Loucy (cell line): Measurements from ENCODE around the gene CUBN.

ENCODE experiments used
- H2AFZ ChIP-seq: fragments of 200-600 bp; sonication (generic); 2 replicates; pipeline ENCODE4 v1.6.0; 2016; ENCODE audit warnings: antibody characterized with exemption, mild to moderate bottlenecking, low read length, moderate library complexity
- H3F3A ChIP-seq: fragments of 200-600 bp; 2 replicates; pipeline ENCODE4 v1.6.0; 2016; ENCODE audit warnings: antibody characterized with exemption, low read depth, mild to moderate bottlenecking
- H3K27me3 ChIP-seq: fragments of 200-600 bp; sonication (generic); 2 replicates; pipeline ENCODE4 v1.6.1; 2014; ENCODE audit warnings: low read length, mild to moderate bottlenecking; ENCODE audit not compliant: insufficient read depth, poor library complexity, severe bottlenecking
- H3K36me3 ChIP-seq: fragments of 200-600 bp; sonication (generic); 2 replicates; pipeline ENCODE4 v1.6.1; 2016; ENCODE audit warnings: low read length; ENCODE audit not compliant: insufficient read depth
- H3K4me1 ChIP-seq: fragments of 200-600 bp; sonication (generic); 2 replicates; pipeline ENCODE4 v1.5.1; 2014; ENCODE audit warnings: low read length, mild to moderate bottlenecking; ENCODE audit not compliant: insufficient read depth, poor library complexity, severe bottlenecking
- H3K4me2 ChIP-seq: fragments of 200-600 bp; sonication (generic); 2 replicates; pipeline ENCODE4 v1.6.0; 2014; ENCODE audit warnings: antibody characterized with exemption, low read length, low read depth, mild to moderate bottlenecking; ENCODE audit not compliant: poor library complexity, severe bottlenecking
- H3K4me3 ChIP-seq: fragments of 200-600 bp; sonication (generic); 2 replicates; pipeline ENCODE4 v1.5.1; 2014; ENCODE audit warnings: low read length, mild to moderate bottlenecking, mixed read lengths; ENCODE audit not compliant: poor library complexity, severe bottlenecking
- H3K79me2 ChIP-seq: fragments of 200-600 bp; sonication (generic); 2 replicates; pipeline ENCODE4 v1.6.1; 2014; ENCODE audit warnings: low read length; ENCODE audit not compliant: insufficient read depth
- H3K9ac ChIP-seq: fragments of 200-600 bp; sonication (generic); 2 replicates; pipeline ENCODE4 v1.6.0; 2014; ENCODE audit warnings: mild to moderate bottlenecking, low read depth, low read length, moderate library complexity; ENCODE audit not compliant: poor library complexity, severe bottlenecking
- H3K9me2 ChIP-seq: fragments of 200-600 bp; sonication (generic); replicated peaks from 2 replicates; pipeline ENCODE4 v1.6.1; 2016; ENCODE audit warnings: low read depth, low read length, mixed read lengths
- H3K9me3 ChIP-seq: fragments of 200-600 bp; sonication (generic); 2 replicates; pipeline ENCODE4 v1.6.1; 2014; ENCODE audit warnings: mild to moderate bottlenecking, antibody characterized with exemption, low read length, low read depth; ENCODE audit not compliant: insufficient read depth
- H4K20me1 ChIP-seq: fragments of 200-600 bp; sonication (generic); 2 replicates; pipeline ENCODE4 v1.6.0; 2014; ENCODE audit warnings: antibody characterized with exemption, low read length, mild to moderate bottlenecking; ENCODE audit not compliant: insufficient read depth, poor library complexity, severe bottlenecking
- EZH2phosphoT487 ChIP-seq: fragments of 200-600 bp; IDR thresholded peaks from 2 replicates; pipeline ENCODE4 v1.6.1; 2018; ENCODE audit warnings: antibody characterized with exemption, mild to moderate bottlenecking, moderate library complexity, borderline replicate concordance
- TF ChIP-seq, protein P1 (sequence below): fragments of 200-600 bp; sonication (generic); conservative IDR thresholded peaks from 2 replicates; pipeline ENCODE4 v1.5.1; 2014; ENCODE audit warnings: mild to moderate bottlenecking, antibody characterized with exemption, low read length

The CUBN gene

DNA sequence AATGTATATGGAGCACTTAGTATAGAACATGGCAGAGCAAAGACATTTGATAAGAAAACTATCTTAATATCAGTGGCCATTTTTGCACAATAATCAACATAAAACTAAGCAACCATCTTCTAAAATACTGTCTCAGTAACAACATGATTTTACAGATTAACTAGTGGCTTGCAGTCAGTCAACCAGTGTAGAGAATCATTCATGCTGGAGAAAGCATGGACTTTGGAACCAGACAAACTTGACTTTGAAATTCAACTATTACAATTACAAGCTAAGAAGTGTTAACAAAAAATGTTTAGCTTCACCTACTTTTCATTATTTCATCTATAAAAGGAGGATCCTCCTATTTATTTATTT is 27.7 kb downstream of the CUBN start:
- Histone ChIP-seq H3K27me3 (no peaks in the 10 kb centered on the region), H3K4me2 (no peak overlapping the region), H4K20me1 (no peaks in the 10 kb centered on the region), H2AFZ (no peak overlapping the region), H3F3A (no peaks in the 10 kb centered on the region), H3K4me1 (no peaks in the 10 kb centered on the region), H3K9ac (no peak overlapping the region), H3K9me3 (no peaks in the 10 kb centered on the region), H3K4me3 (no peak overlapping the region), H3K36me3 (no peaks in the 10 kb centered on the region), H3K9me2 (no peaks in the 10 kb centered on the region), H3K79me2 (no peaks in the 10 kb centered on the region)
- TF ChIP-seq, protein P1, sequence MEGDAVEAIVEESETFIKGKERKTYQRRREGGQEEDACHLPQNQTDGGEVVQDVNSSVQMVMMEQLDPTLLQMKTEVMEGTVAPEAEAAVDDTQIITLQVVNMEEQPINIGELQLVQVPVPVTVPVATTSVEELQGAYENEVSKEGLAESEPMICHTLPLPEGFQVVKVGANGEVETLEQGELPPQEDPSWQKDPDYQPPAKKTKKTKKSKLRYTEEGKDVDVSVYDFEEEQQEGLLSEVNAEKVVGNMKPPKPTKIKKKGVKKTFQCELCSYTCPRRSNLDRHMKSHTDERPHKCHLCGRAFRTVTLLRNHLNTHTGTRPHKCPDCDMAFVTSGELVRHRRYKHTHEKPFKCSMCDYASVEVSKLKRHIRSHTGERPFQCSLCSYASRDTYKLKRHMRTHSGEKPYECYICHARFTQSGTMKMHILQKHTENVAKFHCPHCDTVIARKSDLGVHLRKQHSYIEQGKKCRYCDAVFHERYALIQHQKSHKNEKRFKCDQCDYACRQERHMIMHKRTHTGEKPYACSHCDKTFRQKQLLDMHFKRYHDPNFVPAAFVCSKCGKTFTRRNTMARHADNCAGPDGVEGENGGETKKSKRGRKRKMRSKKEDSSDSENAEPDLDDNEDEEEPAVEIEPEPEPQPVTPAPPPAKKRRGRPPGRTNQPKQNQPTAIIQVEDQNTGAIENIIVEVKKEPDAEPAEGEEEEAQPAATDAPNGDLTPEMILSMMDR: no peak
- TF ChIP-seq EZH2phosphoT487: no peak

GRCh38 chr10:17101257-17101909 is 28.2 kb downstream of the CUBN start:
- no peak overlapping the region for H2AFZ ChIP-seq
- H3K4me3 ChIP-seq: no peak overlapping the region
- no peak for TF ChIP-seq EZH2phosphoT487
- TF ChIP-seq, protein P1: no peak

GRCh38 chr10:17100586-17100985 is 29.0 kb downstream of the CUBN start:
- Histone ChIP-seq H3K4me3 (no peak overlapping the region), H3K9me2 (no peaks in the 10 kb centered on the region), H3K27me3 (no peaks in the 10 kb centered on the region), H3K4me2 (no peak overlapping the region), H3K9me3 (no peaks in the 10 kb centered on the region), H2AFZ (no peak overlapping the region), H4K20me1 (no peaks in the 10 kb centered on the region), H3K4me1 (no peaks in the 10 kb centered on the region), H3F3A (no peaks in the 10 kb centered on the region), H3K9ac (no peak overlapping the region), H3K79me2 (no peaks in the 10 kb centered on the region), H3K36me3 (no peaks in the 10 kb centered on the region)
- TF ChIP-seq EZH2phosphoT487: no peak
- TF ChIP-seq, protein P1: no peak

More at GRCh38 chr10:17101257-17101909, 28.2 kb downstream of the CUBN start:
- Histone ChIP-seq H3F3A (no peaks in the 10 kb centered on the region), H3K9me3 (no peaks in the 10 kb centered on the region), H3K27me3 (no peaks in the 10 kb centered on the region), H3K4me2 (no peak overlapping the region), H3K4me1 (no peaks in the 10 kb centered on the region), H4K20me1 (no peaks in the 10 kb centered on the region), H3K36me3 (no peaks in the 10 kb centered on the region), H3K9me2 (no peaks in the 10 kb centered on the region), H3K9ac (no peak overlapping the region), H3K79me2 (no peaks in the 10 kb centered on the region)
